ENCODE measurements around the gene MARCHF2.

DNA sequence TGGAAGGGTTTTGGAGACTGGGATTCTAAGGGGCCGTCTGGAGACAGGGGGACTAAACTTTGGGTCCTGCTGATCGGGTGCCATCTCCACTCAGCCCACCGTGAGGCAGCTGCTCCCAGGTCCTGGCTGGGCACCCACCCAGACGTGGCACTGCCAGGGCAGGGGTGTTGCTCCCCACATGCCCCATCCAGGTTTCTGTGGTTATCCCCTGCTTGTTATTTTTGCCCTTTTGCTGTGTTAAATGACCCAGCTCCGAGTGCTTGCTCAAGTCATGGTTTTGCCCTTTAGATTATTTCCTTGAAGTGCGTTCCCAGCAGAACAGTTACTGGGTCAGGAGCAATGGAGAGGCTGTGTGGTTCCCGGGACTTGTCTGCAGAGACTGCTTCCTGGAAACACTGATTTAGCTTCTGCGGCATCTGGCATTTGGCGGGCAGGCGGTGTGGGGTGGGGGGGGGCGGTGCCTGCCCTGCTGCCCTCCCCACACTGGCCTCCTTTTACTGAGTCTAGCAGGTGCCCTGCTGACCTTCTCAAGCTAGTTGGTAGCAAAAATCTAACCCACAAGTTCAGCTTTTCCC lies 21.0 kb upstream of the MARCHF2 start:
- TF ChIP-seq, protein P1, sequence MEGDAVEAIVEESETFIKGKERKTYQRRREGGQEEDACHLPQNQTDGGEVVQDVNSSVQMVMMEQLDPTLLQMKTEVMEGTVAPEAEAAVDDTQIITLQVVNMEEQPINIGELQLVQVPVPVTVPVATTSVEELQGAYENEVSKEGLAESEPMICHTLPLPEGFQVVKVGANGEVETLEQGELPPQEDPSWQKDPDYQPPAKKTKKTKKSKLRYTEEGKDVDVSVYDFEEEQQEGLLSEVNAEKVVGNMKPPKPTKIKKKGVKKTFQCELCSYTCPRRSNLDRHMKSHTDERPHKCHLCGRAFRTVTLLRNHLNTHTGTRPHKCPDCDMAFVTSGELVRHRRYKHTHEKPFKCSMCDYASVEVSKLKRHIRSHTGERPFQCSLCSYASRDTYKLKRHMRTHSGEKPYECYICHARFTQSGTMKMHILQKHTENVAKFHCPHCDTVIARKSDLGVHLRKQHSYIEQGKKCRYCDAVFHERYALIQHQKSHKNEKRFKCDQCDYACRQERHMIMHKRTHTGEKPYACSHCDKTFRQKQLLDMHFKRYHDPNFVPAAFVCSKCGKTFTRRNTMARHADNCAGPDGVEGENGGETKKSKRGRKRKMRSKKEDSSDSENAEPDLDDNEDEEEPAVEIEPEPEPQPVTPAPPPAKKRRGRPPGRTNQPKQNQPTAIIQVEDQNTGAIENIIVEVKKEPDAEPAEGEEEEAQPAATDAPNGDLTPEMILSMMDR (IDR thresholded peaks at IDR 0.05; ENCODE audit: insufficient read depth, low read depth, low read length) = no peak
- no peak for TF ChIP-seq EZH2 (IDR thresholded peaks at IDR 0.05; ENCODE audit: insufficient read depth, low read length)

Data from astrocyte (in vitro differentiated cells and primary cell).